ENCODE results near the gene KLHDC8A. TPM values are rescaled to one million over a fixed set of nuclear protein-coding genes. Genes with fewer than 3 reads are reported as not detected.

KLHDC8A gene
- total and polyA plus RNA-seq, 2 of the 13 experiments (the other 11 are each of a cell fraction or from before 2014, with no cell fraction given): not detected

GRCh38 chr1:205325334-205325884, 31.3 kb downstream of the KLHDC8A start:
- peak; percentile 92 for FAIRE-seq
- 48% methylated on average over 4 of the region's 6 CpGs for WGBS (ENCODE audit: low lambda C conversion rate)
- TF ChIP-seq GPBP1L1 (CRISPR knock-in tag; IDR thresholded peaks at IDR 0.05) (no peak), ZNF501 (CRISPR knock-in tag; IDR thresholded peaks at IDR 0.05) (0 out of 2 replicates have a peak, but pooled peaks have one; percentile 18), ERF (CRISPR knock-in tag; IDR thresholded peaks at IDR 0.05) (0 out of 2 replicates have a peak, but pooled peaks have one; percentile 38), PPARG (CRISPR knock-in tag; conservative IDR thresholded peaks at IDR 0.05) (0 out of 2 replicates have a peak, but pooled peaks have one; percentile 23), CENPBD1 (CRISPR knock-in tag; IDR thresholded peaks at IDR 0.05; ENCODE audit: borderline replicate concordance, low read depth) (no peak), HIVEP1 (CRISPR knock-in tag; IDR thresholded peaks at IDR 0.05) (no peak), ZFP36L1 (CRISPR knock-in tag; IDR thresholded peaks at IDR 0.05) (no peak), ZNF703 (CRISPR knock-in tag; IDR thresholded peaks at IDR 0.05; ENCODE audit: borderline replicate concordance) (no peak), CSRNP1 (CRISPR knock-in tag; IDR thresholded peaks at IDR 0.05) (no peak), MAFK (conservative IDR thresholded peaks at IDR 0.05 in 1 of 2, IDR thresholded peaks at IDR 0.05 in 1 of 2; ENCODE audit: low read length in 2 of 2) (no peak), SATB2 (CRISPR knock-in tag; IDR thresholded peaks at IDR 0.05) (no peak), IRF9 (CRISPR knock-in tag; IDR thresholded peaks at IDR 0.05; ENCODE audit: borderline replicate concordance) (no peak), GATAD1 (CRISPR knock-in tag; IDR thresholded peaks at IDR 0.05) (0 out of 2 replicates have a peak, but pooled peaks have one; percentile 5), IRF2 (CRISPR knock-in tag; IDR thresholded peaks at IDR 0.05) (0 out of 2 replicates have a peak, but pooled peaks have one; percentile 32), SALL2 (CRISPR knock-in tag; IDR thresholded peaks at IDR 0.05) (no peak), SMARCC2 (IDR thresholded peaks at IDR 0.05) (no peak), ZNF124 (CRISPR knock-in tag; IDR thresholded peaks at IDR 0.05) (0 out of 2 replicates have a peak, but pooled peaks have one; percentile 47), GATAD2A (CRISPR knock-in tag; IDR thresholded peaks at IDR 0.05) (0 out of 2 replicates have a peak, but pooled peaks have one; percentile 13), ZNF563 (CRISPR knock-in tag; IDR thresholded peaks at IDR 0.05) (no peak)

More at GRCh38 chr1:205325334-205325884, 31.3 kb downstream of the KLHDC8A start:
- Histone ChIP-seq H3K9ac (ENCODE audit: insufficient read depth, low read depth, low read length) (no peak overlapping the region), H3K4me3 (replicated peaks in 1 of 3; ENCODE audit: insufficient read depth in 1 of 3, low read depth in 2 of 3, low read length in 3 of 3) (no peak overlapping the region), H3K79me2 (ENCODE audit: insufficient read depth, low read length) (peaks cover 3% of the 10 kb centered on the region), H3K36me3 (replicated peaks in 1 of 2; ENCODE audit: control insufficient read depth in 1 of 2, insufficient read depth in 2 of 2, low read length in 2 of 2) (no peaks in the 10 kb centered on the region), H3K4me2 (ENCODE audit: low read depth, low read length) (no peak overlapping the region), H3K27ac (ENCODE audit: extremely low read length, insufficient read depth, low read length) (no peak overlapping the region), H2AFZ (ENCODE audit: low read length) (no peak overlapping the region), H4K20me1 (ENCODE audit: insufficient read depth, low read length) (no peaks in the 10 kb centered on the region), H3K4me1 (ENCODE audit: insufficient read depth, low read length) (peaks cover 22% of the 10 kb centered on the region), H3K27me3 (ENCODE audit: control insufficient read depth in 1 of 2, insufficient read depth in 2 of 2, low read length in 2 of 2) (peaks cover 0 to 50% of the 10 kb centered on the region in 2 experiments; a peak in 4 of 5 replicates), H3K9me3 (ENCODE audit: low read length) (no peaks in the 10 kb centered on the region)
- no TSS peak for BruUV-seq (replicated peaks)
- ChIA-PET POLR2A (interaction anchor here (1.0 to 3.0 kb wide), 3 partner anchors 30 to 51 kb away, joined by 3 to 30 read pairs (median 5); no protein-coding TSS in a partner anchor), CTCF (ENCODE audit: low intra/inter-chr PET ratio, low total read pairs) (interaction anchor here (6.6 kb wide), 1 partner anchor 52 kb away, joined by 150 read pairs; no protein-coding TSS in a partner anchor)
- ATAC-seq (peak; percentile 11; the same call in 1 of the 3 replicates), DNase-seq (ENCODE audit: low spot score) (peak; percentile 52)
- in situ Hi-C loops (cut with HindIII; ENCODE audit: extremely low pct_ligation_motif_present, low pct_unique_long_range_greater_than_20kb) (no loop called here), intact Hi-C loops (cut with micrococcal nuclease; ENCODE audit: unreplicated experiment) (loop anchor here (1.0 kb wide), 1 partner anchor 52 kb away; no protein-coding TSS in a partner anchor)

Data from HepG2 (cell line).